Activated CD4-positive, alpha-beta memory T cell treated with anti-CD3 and anti-CD28 coated beads, Interleukin-2, amount 10 ng/mL, durations not matched to agents 7 days and 5 days (primary cell): Measurements from ENCODE around the gene SLC36A3. TPM values are rescaled to one million over a fixed set of nuclear protein-coding genes. Genes with fewer than 3 reads are reported as not detected.
"Not testable (repeated sequence)": the region's sequence is repeated elsewhere in the genome, so short reads cannot be mapped to it uniquely, and the experiment has no call there.

Experiments used
- CTCF ChIA-PET: fragments of 350-600 bp; sonication (Branson Sonifier 250); formaldehyde crosslinking; loops from one replicate; lab custom pipeline; 2021; ENCODE audit warnings: antibody characterized with exemption, inconsistent platforms; lab: Charles Lee
- POLR2A ChIA-PET: fragments of 350-600 bp; sonication (Branson Sonifier 250); formaldehyde crosslinking; loops from one replicate; lab custom pipeline; 2021; ENCODE audit warnings: antibody characterized with exemption; lab: Charles Lee
- DNase-seq: peaks from one replicate; pipeline ENCODE4 v3.0.0-alpha.2; 2020
- H3K27ac Mint-ChIP-seq: one replicate; pipeline ENCODE4 v1.8.0; 2021; ENCODE audit warnings: mild to moderate bottlenecking, mixed read lengths
- H3K27me3 Mint-ChIP-seq: one replicate; pipeline ENCODE4 v1.8.0; 2021; ENCODE audit warnings: mixed read lengths
- H3K36me3 Mint-ChIP-seq: one replicate; pipeline ENCODE4 v1.8.0; 2021; ENCODE audit warnings: low read depth, mixed read lengths
- H3K4me1 Mint-ChIP-seq: one replicate; pipeline ENCODE4 v1.8.0; 2021; ENCODE audit warnings: mixed read lengths
- H3K4me3 Mint-ChIP-seq: one replicate; pipeline ENCODE4 v1.8.0; 2021; ENCODE audit warnings: mild to moderate bottlenecking, mixed read lengths
- H3K9me3 Mint-ChIP-seq: one replicate; pipeline ENCODE4 v1.8.0; 2021; ENCODE audit warnings: mixed read lengths
- total RNA-seq, 2 experiments: library from RNA; stranded (reverse); gene quantifications; one replicate each; pipeline ENCODE4 v1.2.3, GENCODE V29; 2021

SLC36A3 gene
- total RNA-seq, 2 experiments from 2014 or later = not detected

DNA sequence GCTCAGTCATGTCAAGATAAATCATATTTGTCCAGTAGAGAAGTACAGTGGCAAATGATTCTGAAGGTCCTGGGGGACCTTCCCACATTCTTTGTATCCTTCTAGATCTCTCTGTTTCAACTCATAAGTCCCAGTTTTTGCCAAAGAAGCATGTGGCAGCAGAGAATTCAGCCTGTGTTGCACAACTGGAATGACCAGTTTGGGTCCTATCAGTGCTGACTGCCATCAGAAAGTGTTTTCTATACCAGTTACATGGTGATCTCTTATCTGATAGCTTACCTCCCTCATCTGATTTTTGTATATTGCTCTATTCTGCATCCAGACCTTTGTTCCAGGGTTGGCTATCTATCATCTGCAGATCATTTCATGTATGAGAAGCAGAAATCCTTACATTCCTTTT lies 28.9 kb downstream of the SLC36A3 start:
- H3K9me3 Mint-ChIP-seq = no peaks in the 10 kb centered on the region
- H3K36me3 Mint-ChIP-seq = no peaks in the 10 kb centered on the region
- no peak for DNase-seq
- H3K4me3 Mint-ChIP-seq = no peak overlapping the region
- POLR2A ChIA-PET = no interaction called here
- peaks cover 2% of the 10 kb centered on the region for H3K27me3 Mint-ChIP-seq
- H3K27ac Mint-ChIP-seq = no peak overlapping the region
- H3K4me1 Mint-ChIP-seq = no peaks in the 10 kb centered on the region
- CTCF ChIA-PET = interaction anchor here (0.8 to 1.0 kb wide), 2 partner anchors 9 to 41 kb away, joined by 3 to 5 read pairs; no protein-coding TSS in a partner anchor

DNA sequence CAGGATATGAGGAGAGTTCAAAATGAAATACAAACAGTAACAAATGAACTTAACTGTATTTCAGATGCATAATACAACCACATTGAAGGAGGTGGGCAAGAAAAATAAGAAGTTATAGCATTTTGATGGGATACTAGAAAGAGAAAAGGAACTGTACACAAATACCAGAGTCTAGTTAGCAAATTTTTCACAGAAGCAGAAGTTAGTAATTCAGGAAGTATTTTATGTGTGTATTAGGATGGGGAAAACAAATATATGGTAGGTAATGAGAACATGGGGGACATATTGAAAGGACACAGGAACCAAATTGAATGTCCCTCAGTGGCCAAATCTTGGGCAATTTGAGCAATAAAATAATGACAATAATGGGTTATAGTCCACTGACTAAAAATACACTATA lies 32.2 kb downstream of the SLC36A3 start:
- peaks cover 2% of the 10 kb centered on the region for H3K27me3 Mint-ChIP-seq
- ChIA-PET CTCF (no interaction called here), POLR2A (no interaction called here)
- H3K9me3 Mint-ChIP-seq = no peaks in the 10 kb centered on the region
- H3K4me3 Mint-ChIP-seq = no peak overlapping the region
- H3K4me1 Mint-ChIP-seq = no peaks in the 10 kb centered on the region
- DNase-seq = no peak
- peaks cover 21% of the 10 kb centered on the region for H3K36me3 Mint-ChIP-seq
- no peak overlapping the region for H3K27ac Mint-ChIP-seq

DNA sequence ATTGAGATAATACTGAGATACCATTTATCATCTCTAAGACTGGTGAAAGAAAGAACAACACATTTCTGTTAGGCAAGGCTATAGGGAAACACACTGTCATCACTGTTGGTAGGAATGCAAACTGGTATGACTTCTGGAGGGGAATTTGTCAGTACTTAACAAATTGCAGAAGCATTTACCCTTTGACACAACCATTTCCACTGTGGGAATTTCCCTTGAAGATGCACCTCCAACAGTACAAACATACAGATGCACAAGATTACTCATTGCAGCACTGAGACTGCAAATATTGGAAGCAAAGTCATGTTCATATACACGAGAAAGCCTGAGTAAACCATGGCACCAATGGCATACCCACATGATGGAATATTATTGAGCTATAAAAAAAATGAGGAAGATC lies 33.0 kb downstream of the SLC36A3 start:
- no peaks in the 10 kb centered on the region for H3K9me3 Mint-ChIP-seq
- H3K4me1 Mint-ChIP-seq = no peaks in the 10 kb centered on the region
- no peak for DNase-seq
- POLR2A ChIA-PET = no interaction called here
- CTCF ChIA-PET = no interaction called here
- H3K4me3 Mint-ChIP-seq = no peak overlapping the region
- no peaks in the 10 kb centered on the region for H3K27me3 Mint-ChIP-seq
- H3K36me3 Mint-ChIP-seq = peaks cover 26% of the 10 kb centered on the region
- H3K27ac Mint-ChIP-seq = no peak overlapping the region

DNA sequence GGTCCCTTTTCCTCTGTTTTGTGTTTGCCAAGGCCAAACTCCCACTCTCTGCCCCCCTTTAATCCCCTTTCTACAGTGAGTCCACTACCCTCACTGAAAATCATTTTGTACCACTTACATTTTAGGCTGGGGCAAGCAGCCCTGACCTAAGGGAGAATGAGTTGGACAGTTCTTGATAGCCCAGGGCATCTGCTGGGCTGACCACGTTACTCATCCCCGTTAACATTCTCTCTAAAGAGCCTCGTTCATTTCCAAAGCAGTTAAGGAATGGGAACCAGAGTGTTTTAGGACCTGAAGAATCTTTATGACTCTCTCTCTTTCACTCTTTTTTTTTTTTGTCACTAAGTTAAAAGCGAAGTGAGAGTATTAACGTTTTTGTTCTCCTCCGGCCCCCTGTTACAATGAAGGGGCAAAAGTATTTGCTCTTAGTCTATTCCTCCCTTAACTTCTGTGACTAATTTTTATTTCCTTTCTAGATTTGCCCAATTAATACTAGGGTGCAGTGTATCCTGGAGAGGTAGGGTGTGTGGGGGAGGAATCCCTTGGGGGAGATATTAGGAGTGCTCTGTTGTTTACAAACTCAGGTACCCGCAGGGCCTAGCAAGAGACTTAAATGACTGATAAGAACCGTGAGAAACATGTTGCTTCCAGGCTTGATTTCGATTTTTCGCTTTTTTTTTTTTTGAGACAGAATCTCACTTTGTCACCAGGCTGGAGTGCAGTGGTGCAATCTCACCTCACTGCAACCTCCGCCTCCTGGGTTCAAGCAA lies 35.9 kb downstream of the SLC36A3 start:
- no peak for DNase-seq
- Mint-ChIP-seq H3K27ac (no peak overlapping the region), H3K27me3 (no peaks in the 10 kb centered on the region), H3K4me3 (no peak overlapping the region), H3K4me1 (peaks cover 13% of the 10 kb centered on the region), H3K36me3 (peaks cover 44% of the 10 kb centered on the region), H3K9me3 (no peaks in the 10 kb centered on the region)
- CTCF ChIA-PET = no interaction called here
- POLR2A ChIA-PET = no interaction called here

DNA sequence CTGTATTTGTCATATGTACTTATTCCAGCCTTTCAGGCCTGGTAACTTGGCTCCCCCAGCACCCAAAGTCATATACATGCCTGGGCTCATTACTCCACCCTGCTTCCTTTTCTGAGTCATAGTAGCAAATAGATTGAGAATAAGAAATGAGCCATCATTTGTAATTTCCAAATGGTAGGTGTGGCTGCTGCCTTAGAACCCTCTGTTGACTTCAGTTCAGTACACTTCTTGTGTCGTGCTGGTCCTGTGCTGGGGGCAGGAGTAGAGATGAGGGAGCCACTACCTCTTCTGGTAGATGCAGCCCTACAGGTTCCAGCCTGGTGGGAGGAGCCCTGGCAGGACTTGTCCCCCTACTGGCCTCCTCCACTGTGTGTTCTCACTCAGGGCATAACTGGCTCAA lies 39.5 kb downstream of the SLC36A3 start:
- ChIA-PET POLR2A (no interaction called here), CTCF (interaction anchor here (1.1 kb wide), 1 partner anchor 11 kb away, joined by 3 read pairs; the partner anchor contains the start of gene GM2A)
- Mint-ChIP-seq H3K36me3 (peaks cover 46% of the 10 kb centered on the region), H3K27ac (peak overlapping the region; percentile 58), H3K4me3 (no peak overlapping the region), H3K9me3 (no peaks in the 10 kb centered on the region), H3K4me1 (peaks cover 13% of the 10 kb centered on the region), H3K27me3 (no peaks in the 10 kb centered on the region)
- DNase-seq = no peak

DNA sequence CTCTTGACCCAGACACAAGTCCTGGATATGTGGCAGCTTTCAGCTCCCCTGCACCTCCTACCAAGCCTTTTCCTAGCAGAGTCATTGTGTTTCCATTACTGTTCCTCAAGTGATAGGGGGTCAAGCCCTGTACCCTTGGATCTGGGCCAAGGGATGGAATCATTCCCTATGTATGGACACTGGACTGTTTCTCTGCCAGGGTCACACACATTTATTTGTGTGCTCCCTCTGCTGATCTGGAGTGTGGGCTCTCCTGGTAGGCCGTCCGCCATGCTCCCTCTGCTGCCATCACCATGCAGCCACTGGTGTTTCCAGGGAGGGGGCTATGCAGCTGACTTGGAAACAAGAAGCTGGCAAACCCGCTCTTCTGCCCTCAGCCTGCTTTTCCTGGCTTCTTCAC lies 41.0 kb downstream of the SLC36A3 start:
- CTCF ChIA-PET = interaction anchor here (0.9 to 1.2 kb wide), 2 partner anchors 10 to 22 kb away, joined by 3 to 4 read pairs; partner anchors contain the start of gene GM2A
- Mint-ChIP-seq H3K4me3 (no peak overlapping the region), H3K27ac (no peak overlapping the region)

DNA sequence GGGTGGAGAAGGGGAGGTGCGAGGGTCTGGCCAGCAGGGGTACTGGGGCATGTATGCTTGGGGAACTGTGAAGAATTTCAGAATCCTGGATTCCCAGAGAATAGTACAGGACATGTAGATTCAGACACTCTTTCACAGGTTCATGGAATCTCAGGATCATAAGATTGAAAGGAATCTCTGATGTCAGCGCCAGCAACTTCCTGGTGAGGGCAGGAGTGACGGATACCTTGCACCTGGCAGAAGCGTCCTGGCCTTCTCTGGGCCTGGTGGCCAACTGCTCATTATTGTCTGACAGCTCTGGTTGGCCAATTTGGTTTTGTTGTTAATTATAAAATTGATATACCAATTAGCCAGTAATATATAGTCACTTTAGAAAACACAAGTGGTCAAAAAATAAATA lies 43.6 kb downstream of the SLC36A3 start:
- H3K27me3 Mint-ChIP-seq = no peaks in the 10 kb centered on the region
- CTCF ChIA-PET = no interaction called here
- H3K36me3 Mint-ChIP-seq = peaks cover 19% of the 10 kb centered on the region
- DNase-seq = no peak
- no peak overlapping the region for H3K4me3 Mint-ChIP-seq
- peaks cover 25% of the 10 kb centered on the region for H3K4me1 Mint-ChIP-seq
- H3K9me3 Mint-ChIP-seq = no peaks in the 10 kb centered on the region
- POLR2A ChIA-PET = no interaction called here
- H3K27ac Mint-ChIP-seq = no peak overlapping the region

More for the DNA sequence above, 41.0 kb downstream of the SLC36A3 start:
- Mint-ChIP-seq H3K9me3 (no peaks in the 10 kb centered on the region), H3K4me1 (peaks cover 13% of the 10 kb centered on the region), H3K27me3 (no peaks in the 10 kb centered on the region), H3K36me3 (peaks cover 37% of the 10 kb centered on the region)
- no peak for DNase-seq
- POLR2A ChIA-PET = no interaction called here

DNA sequence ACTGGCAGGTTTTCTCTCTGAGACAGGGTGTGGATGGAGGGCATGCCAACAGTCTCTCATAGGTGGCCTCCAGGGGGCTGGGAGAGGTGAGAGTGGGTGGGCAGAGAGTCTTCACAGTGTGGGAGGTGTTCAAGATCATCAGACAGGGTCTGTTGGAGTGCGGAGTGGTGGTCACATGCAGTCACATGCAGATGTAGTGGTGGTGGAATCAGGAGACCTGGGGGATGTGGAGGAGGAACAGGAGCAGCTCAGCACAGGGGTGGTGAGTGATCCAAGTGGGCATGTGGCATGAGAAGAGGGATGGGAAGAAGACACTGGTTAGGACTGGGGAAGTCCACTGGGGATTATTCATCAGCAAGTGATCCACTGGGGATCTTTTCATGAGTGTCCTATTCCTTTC lies 44.8 kb downstream of the SLC36A3 start:
- ChIA-PET CTCF (no interaction called here), POLR2A (no interaction called here)
- DNase-seq = no peak
- Mint-ChIP-seq H3K4me3 (no peak overlapping the region), H3K4me1 (peaks cover 27% of the 10 kb centered on the region), H3K27me3 (no peaks in the 10 kb centered on the region), H3K9me3 (no peaks in the 10 kb centered on the region), H3K36me3 (peaks cover 10% of the 10 kb centered on the region), H3K27ac (no peak overlapping the region)

DNA sequence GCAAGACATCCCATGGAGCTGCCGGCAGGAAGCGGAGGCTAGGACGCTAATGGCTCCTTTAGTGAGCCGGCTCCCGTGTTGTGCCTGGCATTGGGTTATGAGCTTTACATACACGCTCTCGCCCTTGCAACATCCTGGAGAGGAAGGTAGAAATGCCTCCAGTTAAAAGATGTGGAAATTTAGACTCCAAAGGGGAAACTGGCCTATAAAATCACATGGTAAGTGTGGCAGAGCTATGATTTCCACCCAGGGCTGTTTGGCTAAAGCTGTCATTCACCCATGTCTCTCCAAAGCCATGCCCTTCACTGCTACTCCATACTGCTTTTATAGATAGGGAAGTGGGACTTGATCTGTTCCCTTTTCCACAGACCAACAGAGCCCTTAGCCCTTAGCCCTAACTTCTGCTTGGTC lies 45.4 kb downstream of the SLC36A3 start:
- ChIA-PET POLR2A (no interaction called here), CTCF (no interaction called here)
- H3K27ac Mint-ChIP-seq = no peak overlapping the region
- no peaks in the 10 kb centered on the region for H3K27me3 Mint-ChIP-seq
- no peak overlapping the region for H3K4me3 Mint-ChIP-seq
- H3K4me1 Mint-ChIP-seq = peaks cover 27% of the 10 kb centered on the region
- H3K36me3 Mint-ChIP-seq = peaks cover 5% of the 10 kb centered on the region
- DNase-seq = no peak
- H3K9me3 Mint-ChIP-seq = no peaks in the 10 kb centered on the region

DNA sequence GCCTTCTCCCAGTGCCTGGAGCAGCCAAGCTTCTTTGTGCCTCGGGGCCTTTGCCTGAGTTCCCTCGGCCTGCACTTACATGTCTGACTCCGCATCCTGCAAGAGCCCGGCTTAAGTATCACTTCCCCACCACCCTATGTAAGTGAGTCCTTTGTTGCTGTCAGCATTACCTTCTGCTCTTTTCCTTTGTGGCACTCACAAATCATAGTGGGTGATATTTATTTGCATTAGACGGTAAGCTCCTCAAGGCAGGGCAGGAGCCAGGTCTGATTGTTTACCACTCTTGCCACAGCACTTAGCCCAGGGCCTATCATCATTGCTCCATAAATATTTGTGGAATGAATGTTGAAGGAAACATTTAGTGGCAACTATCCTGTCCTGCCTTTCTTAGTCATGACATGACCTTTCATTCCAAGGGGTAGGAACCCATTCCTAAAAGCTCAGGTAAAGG lies 45.8 kb downstream of the SLC36A3 start:
- Mint-ChIP-seq H3K27me3 (no peaks in the 10 kb centered on the region), H3K36me3 (peaks cover 3% of the 10 kb centered on the region), H3K4me3 (no peak overlapping the region), H3K4me1 (peaks cover 27% of the 10 kb centered on the region), H3K27ac (no peak overlapping the region), H3K9me3 (no peaks in the 10 kb centered on the region)
- no peak for DNase-seq
- POLR2A ChIA-PET = interaction anchor here (1.2 kb wide), 1 partner anchor 35 kb away, joined by 3 read pairs; no protein-coding TSS in a partner anchor
- CTCF ChIA-PET = no interaction called here

DNA sequence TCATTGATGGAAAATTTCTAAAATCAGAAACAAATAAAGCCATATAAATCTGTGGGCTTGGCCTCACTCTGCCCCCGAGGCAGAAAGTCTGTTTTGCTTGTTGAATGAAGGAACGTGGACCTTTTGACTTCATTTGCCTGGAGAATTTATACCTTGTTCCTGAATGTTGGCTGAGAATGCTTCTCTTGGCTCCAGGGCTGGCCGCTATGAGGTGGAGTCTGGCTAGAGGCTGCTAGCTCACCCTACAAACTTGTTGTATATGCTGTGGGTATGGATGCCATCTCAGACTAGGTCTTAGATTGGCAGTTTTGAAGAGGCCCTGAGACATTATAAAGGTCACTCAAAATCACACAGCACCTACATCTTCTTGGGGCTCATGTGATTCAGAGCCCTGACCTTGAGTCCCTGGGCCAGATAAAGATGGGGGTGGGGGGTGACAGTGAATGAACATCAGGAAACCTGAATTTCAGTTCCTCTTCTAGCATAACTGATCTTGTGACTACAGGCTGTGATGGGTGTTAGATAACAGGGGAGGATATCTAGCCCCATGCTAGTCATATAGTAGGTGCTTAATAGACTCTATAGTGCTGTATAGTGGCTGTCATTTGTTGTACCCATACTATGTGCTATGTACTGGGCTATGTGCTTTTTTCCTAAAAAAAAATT lies 47.8 kb downstream of the SLC36A3 start:
- Mint-ChIP-seq H3K4me1 (peaks cover 41% of the 10 kb centered on the region), H3K36me3 (no peaks in the 10 kb centered on the region), H3K27me3 (no peaks in the 10 kb centered on the region), H3K27ac (no peak overlapping the region), H3K4me3 (no peak overlapping the region), H3K9me3 (no peaks in the 10 kb centered on the region)
- POLR2A ChIA-PET = no interaction called here
- CTCF ChIA-PET = interaction anchor here (0.7 to 1.1 kb wide), 3 partner anchors 21 to 85 kb away, joined by 3 to 4 read pairs (median 4); no protein-coding TSS in a partner anchor
- no peak for DNase-seq

DNA sequence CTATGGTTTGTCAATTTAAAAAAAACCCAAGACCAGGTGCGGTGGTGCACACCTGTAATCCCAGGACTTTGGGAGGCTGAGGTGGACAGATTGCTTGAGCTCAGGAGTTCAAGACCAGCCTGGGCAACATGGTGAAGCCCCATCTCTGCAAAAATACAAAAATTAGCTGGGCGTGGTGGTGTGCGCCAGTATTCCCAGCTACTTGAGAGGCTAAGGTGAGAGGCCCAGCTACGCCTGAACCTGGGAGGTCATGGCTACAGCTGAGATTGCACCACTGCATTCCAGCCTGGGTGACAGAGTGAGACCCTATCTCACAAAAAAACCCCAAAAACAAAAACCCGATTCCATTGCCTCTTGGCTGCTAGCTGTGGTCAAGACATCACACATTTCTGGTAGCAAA lies 48.6 kb downstream of the SLC36A3 start:
- not testable (repeated sequence) for H3K27ac Mint-ChIP-seq, H3K36me3 Mint-ChIP-seq, H3K27me3 Mint-ChIP-seq, H3K9me3 Mint-ChIP-seq, DNase-seq, H3K4me3 Mint-ChIP-seq
- peaks cover 49% of the 10 kb centered on the region for H3K4me1 Mint-ChIP-seq
- ChIA-PET CTCF (interaction anchor here (0.7 to 1.0 kb wide), 2 partner anchors 61 kb away, joined by 3 to 4 read pairs; no protein-coding TSS in a partner anchor), POLR2A (interaction anchor here (0.7 kb wide), 1 partner anchor 187 kb away, joined by 3 read pairs; no protein-coding TSS in a partner anchor)

DNA sequence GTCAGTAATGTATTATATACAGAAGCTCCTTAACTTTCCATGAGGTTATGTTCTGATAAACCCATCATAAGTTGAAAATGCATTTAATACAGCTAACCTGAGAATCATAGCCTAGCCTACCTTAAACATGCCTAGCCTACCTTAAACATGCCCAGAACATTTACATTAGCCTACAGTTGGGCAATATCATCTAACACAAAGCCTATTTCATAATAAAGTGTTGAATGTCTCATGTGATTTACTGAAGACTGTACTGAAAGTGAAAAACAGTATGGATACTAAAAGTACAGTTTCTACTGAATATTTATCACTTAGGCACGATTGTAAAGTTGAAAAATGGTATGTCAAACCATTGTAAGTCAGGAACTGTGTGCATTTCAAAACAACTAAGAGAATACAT lies 49.0 kb downstream of the SLC36A3 start:
- no peak overlapping the region for H3K27ac Mint-ChIP-seq
- no peak for DNase-seq
- ChIA-PET CTCF (interaction anchor here (0.7 to 3.5 kb wide), 4 partner anchors 17 to 398 kb away, joined by 3 to 20 read pairs (median 3); no protein-coding TSS in a partner anchor), POLR2A (interaction anchor here (0.7 to 4.9 kb wide), 3 partner anchors 32 to 188 kb away, joined by 3 to 99 read pairs (median 45); partner anchors contain the start of gene CCDC69)
- H3K9me3 Mint-ChIP-seq = no peaks in the 10 kb centered on the region
- peaks cover 49% of the 10 kb centered on the region for H3K4me1 Mint-ChIP-seq
- H3K27me3 Mint-ChIP-seq = no peaks in the 10 kb centered on the region
- H3K36me3 Mint-ChIP-seq = peaks cover 4% of the 10 kb centered on the region
- no peak overlapping the region for H3K4me3 Mint-ChIP-seq
